NCI-H2196 treated with DMSO at 0.1 percent for 48 hours (cell line): ENCODE measurements around the gene SLC66A1.

Source experiments
- DNase-seq: peaks from one replicate; lab custom pipeline; 2025; ENCODE audit not compliant: unreplicated experiment; lab: John Stamatoyannopoulos, UW

Gene SLC66A1

GRCh38 chr1:19375631-19376400, 63.7 kb downstream of the SLC66A1 start:
- no peak for DNase-seq

GRCh38 chr1:19376428-19377372, 64.6 kb downstream of the SLC66A1 start:
- no peak for DNase-seq

DNA sequence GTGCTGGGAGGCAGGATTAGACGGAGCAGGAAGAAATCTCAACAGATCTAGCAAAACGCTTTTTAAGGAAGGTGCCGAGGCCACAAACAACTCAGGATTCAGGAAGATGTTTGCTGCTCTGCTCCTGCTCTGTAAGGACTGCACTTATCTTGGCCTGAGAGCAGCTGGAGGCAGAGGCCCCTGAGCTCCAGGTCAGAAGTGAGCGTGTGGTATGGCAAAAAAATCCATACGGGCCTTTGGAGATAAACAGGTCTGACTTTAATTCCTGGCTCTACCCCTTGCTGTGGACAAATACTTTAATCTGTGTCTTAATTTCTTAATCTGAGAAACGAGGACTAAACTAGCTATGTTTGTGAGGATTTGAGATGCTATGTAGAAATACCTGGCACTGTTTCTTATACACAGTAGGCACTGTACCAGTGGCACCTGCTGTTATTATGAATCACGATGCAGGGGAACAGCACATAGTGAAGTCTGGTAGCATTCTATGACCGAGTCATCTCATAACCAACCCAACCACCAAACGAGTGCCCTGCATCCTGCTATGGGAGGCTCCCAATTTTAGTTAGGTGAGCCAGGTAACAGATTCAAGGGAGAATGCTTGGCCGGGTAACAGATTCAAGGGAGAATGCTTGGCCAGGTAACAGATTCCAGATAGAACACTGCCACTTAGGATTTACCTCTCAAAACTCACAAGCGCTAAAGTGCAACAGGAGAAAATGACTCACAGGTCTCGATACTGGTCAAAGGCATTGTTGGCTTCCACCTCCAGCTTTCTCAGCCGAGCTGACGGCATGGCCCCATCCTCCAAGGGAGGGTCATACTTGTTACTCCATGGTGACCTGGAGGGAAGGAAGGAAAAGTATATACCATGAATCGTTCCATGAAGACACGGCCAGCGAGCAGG, 65.9 kb downstream of the SLC66A1 start:
- no peak for DNase-seq
